Measurements from ENCODE around the gene FAM72B. TPM values are rescaled to one million over a fixed set of nuclear protein-coding genes. Genes with fewer than 3 reads are reported as not detected.
"Not testable (repeated sequence)": the region's sequence is repeated elsewhere in the genome, so short reads cannot be mapped to it uniquely, and the experiment has no call there.

The FAM72B gene
- total and polyA plus RNA-seq, 2 experiments from 2014 or later: 1.5 to 1.7 TPM

DNA sequence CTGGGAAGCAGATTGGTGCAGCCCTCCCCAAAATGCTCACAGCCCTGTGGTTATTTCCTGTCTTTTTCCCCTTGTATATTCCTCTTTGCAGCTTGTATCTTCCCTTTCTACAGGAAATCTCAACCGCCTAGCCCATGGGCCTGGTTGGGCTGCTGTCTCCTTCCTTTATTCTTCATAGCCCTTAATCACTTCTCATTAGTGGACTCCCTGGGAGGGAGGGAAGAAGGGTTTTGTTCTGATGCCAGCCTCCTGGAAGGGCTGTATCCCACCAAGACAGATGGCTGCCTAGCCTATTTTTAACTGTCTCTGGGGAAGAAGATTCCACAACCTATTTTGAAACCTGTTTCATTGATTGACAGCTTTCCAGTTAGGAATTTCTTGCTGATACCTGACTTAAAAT lies 32.5 kb upstream of the FAM72B start:
- H3K4me2 ChIP-seq; H3K9me2 ChIP-seq (replicated peaks; ENCODE audit: insufficient read depth); H2AFZ ChIP-seq; H3K36me3 ChIP-seq (replicated peaks; ENCODE audit: insufficient read depth, low read depth); H3K4me3 ChIP-seq; H3K27me3 ChIP-seq; H3K79me2 ChIP-seq; H4K20me1 ChIP-seq (ENCODE audit: insufficient read depth, poor library complexity, severe bottlenecking); DNase-seq (ENCODE audit: low spot score); H3K4me1 ChIP-seq (ENCODE audit: insufficient read depth); H3K27ac ChIP-seq; H3K9me3 ChIP-seq (ENCODE audit: low read depth): not testable (repeated sequence)
- no CpG with 5 or more reads among the region's 1 CpG for WGBS (ENCODE audit: low lambda C conversion rate, missing lambda C conversion rate)

DNA sequence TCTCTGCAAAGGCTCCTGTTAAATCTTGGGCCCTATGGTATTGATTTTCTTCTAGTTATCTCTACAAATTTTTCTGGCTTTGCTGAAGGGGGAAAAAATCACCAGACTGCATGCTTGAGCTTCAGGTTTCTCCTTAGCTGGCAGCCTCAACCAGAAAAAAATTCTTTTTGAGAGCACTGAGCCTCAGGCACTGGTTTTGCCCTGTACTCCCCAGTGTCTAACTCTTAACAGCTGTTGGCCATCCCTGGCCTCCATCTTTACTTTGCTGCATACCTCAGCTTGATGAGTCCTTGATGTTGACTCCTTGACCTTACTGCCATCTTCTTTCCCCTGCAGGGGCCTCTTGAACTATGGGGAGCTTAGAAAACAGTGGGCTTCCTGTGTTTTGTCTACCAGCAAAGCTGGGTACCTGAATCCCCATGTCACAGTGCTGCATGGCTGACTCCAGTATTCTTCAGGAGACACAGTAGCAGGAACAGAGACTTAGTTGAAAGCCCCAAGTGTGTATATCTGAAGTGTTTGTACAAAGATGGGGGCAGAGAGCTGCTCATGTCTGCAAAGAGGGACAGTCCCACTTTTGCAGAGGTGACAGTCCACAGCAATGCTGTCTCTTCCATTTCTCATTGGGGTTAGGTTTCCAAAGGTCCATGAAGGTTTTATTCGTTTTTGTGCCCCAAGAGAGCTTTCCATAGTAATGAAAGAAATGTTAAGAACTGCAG lies 31.7 kb upstream of the FAM72B start:
- H3K4me2 ChIP-seq: not testable (repeated sequence)
- WGBS (ENCODE audit: low lambda C conversion rate, missing lambda C conversion rate): 100% methylated on average over 1 of the region's 1 CpG

DNA sequence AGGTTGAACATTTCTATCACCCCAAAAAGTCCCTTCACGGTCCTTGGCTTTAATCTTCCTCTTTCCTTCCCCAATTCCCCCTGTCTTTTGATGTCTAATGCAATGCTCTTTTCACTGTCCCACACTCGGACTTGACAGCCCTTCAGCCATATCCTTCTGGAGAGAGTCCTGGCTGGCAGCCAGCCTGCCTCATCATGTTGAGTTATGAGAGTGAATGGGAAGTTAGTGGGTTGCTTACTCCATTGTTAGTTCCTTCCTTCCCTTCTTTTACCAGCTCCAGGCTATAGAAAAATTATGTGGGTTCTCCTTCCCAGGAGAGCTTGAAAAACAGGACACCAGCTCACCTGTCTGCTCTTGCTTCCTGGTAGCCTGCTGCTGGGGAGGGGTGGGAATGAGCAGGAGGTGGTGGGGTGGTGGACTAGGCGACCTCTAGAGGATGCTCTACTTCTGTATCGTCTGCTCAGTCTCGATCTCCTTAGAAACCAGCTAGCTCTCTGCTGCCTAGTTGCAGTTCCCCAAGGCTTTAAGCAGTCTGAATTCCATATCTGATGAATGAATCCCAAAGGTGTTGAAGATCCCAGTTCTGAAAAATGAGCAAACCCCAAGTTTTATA lies 30.5 kb upstream of the FAM72B start:
- no CpG with 5 or more reads among the region's 5 CpGs for WGBS (ENCODE audit: low lambda C conversion rate, missing lambda C conversion rate)
- not testable (repeated sequence) for H3K9me3 ChIP-seq (ENCODE audit: low read depth); H3K9me2 ChIP-seq (replicated peaks; ENCODE audit: insufficient read depth); H4K20me1 ChIP-seq (ENCODE audit: insufficient read depth, poor library complexity, severe bottlenecking); H3K27ac ChIP-seq; DNase-seq (ENCODE audit: low spot score); H3K36me3 ChIP-seq (replicated peaks; ENCODE audit: insufficient read depth, low read depth); H2AFZ ChIP-seq; H3K4me3 ChIP-seq; H3K27me3 ChIP-seq; H3K4me2 ChIP-seq; H3K4me1 ChIP-seq (ENCODE audit: insufficient read depth); H3K79me2 ChIP-seq

More for the DNA sequence above, 31.7 kb upstream of the FAM72B start:
- not testable (repeated sequence) for DNase-seq (ENCODE audit: low spot score); H3K4me1 ChIP-seq (ENCODE audit: insufficient read depth); H3K9me3 ChIP-seq (ENCODE audit: low read depth); H3K27me3 ChIP-seq; H4K20me1 ChIP-seq (ENCODE audit: insufficient read depth, poor library complexity, severe bottlenecking); H3K4me3 ChIP-seq; H3K9me2 ChIP-seq (replicated peaks; ENCODE audit: insufficient read depth); H3K79me2 ChIP-seq; H3K36me3 ChIP-seq (replicated peaks; ENCODE audit: insufficient read depth, low read depth); H2AFZ ChIP-seq; H3K27ac ChIP-seq

DNA sequence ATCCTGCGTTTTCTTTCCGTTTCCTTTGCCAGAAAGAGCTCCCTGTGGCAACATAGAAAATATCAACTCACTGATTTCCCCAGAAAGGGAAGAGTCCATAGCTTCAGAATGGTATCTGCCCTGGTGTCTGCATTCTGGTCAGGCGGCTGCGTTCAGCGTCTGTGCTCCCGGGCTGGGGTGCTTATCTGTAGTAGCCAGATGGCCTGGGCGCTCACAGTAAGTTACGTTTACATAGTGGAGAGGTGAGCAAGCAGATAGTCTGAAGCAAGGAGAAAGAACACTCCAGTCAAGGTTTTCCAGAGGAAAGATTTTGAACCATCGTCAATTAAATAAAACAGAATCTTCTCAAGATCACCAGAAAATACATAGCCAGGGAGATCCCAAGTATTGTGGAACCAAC lies 29.4 kb upstream of the FAM72B start:
- not testable (repeated sequence) for H3K4me2 ChIP-seq; DNase-seq (ENCODE audit: low spot score); H3K79me2 ChIP-seq; H3K4me3 ChIP-seq; H2AFZ ChIP-seq; H3K9me2 ChIP-seq (replicated peaks; ENCODE audit: insufficient read depth); H3K36me3 ChIP-seq (replicated peaks; ENCODE audit: insufficient read depth, low read depth); H4K20me1 ChIP-seq (ENCODE audit: insufficient read depth, poor library complexity, severe bottlenecking); H3K4me1 ChIP-seq (ENCODE audit: insufficient read depth); H3K27me3 ChIP-seq; H3K9me3 ChIP-seq (ENCODE audit: low read depth); H3K27ac ChIP-seq
- WGBS (ENCODE audit: low lambda C conversion rate, missing lambda C conversion rate): no CpG with 5 or more reads among the region's 9 CpGs

DNA sequence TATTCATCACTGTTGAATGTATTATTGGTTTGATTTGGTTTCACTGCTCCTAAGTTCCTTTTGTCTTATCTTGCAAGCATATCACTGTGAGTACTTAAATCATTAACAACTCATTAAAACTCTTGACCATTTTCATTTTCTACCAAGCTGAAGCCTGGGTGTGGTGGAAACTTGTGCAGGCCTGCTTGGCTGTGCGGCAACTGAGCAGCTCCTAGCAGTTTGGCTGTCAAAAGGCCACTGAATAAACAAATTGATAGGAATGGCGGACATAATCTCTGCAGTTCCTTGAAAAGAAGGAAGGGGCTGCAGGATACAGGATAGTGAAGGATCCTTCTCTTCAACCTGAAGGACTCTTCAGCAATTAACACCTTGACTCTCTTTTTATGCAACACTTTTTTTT lies 26.6 kb upstream of the FAM72B start:
- H3K9me2 ChIP-seq (replicated peaks; ENCODE audit: insufficient read depth); H3K36me3 ChIP-seq (replicated peaks; ENCODE audit: insufficient read depth, low read depth); H3K27ac ChIP-seq; H3K9me3 ChIP-seq (ENCODE audit: low read depth); H3K4me1 ChIP-seq (ENCODE audit: insufficient read depth); H3K4me3 ChIP-seq; H3K27me3 ChIP-seq; H3K79me2 ChIP-seq; H4K20me1 ChIP-seq (ENCODE audit: insufficient read depth, poor library complexity, severe bottlenecking); DNase-seq (ENCODE audit: low spot score); H2AFZ ChIP-seq; H3K4me2 ChIP-seq: not testable (repeated sequence)
- no CpG with 5 or more reads among the region's 2 CpGs for WGBS (ENCODE audit: low lambda C conversion rate, missing lambda C conversion rate)

DNA sequence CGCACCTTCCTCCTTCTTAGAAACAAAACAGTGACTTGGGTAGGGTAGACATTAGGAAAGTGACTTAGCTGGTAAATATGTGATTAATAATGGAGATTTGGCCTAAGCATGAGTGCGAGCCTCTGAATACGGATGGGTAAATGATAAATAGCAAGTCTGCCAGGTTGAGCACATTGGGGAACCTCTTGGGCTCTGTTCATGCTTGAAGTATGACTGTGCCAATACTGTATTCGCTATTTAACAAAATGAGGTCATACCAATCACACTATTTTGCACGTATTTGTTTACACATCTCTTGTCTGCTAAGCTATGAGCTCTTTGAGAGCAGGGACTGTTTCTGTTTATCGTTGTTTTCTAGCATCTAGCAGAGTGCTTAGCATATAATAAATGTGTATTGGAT lies 24.2 kb upstream of the FAM72B start:
- not testable (repeated sequence) for H3K27ac ChIP-seq; H3K4me2 ChIP-seq; H2AFZ ChIP-seq; H4K20me1 ChIP-seq (ENCODE audit: insufficient read depth, poor library complexity, severe bottlenecking); H3K36me3 ChIP-seq (replicated peaks; ENCODE audit: insufficient read depth, low read depth); H3K27me3 ChIP-seq; H3K79me2 ChIP-seq; H3K4me3 ChIP-seq; H3K9me2 ChIP-seq (replicated peaks; ENCODE audit: insufficient read depth); H3K4me1 ChIP-seq (ENCODE audit: insufficient read depth); H3K9me3 ChIP-seq (ENCODE audit: low read depth); DNase-seq (ENCODE audit: low spot score)
- 88% methylated on average over 5 of the region's 6 CpGs for WGBS (ENCODE audit: low lambda C conversion rate, missing lambda C conversion rate)

DNA sequence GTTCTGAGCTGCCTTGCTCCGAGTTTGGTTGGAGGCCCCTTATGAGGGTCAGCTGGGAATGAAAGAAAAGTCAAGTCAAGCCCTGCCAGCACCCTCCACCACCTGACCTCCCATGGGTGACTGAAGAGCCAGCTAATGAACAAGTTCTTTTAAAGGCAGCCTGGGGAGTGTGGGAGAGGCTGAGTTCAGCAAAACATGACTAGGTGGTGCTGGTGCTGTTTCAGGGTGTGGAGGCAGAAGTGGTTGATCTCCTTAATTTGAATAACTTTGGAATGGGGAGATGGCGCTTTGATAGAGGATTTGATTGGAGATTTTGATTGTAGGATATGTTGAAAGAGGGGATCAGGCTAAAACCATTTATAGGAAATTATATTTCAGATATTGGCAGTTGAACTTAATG lies 23.2 kb upstream of the FAM72B start:
- not testable (repeated sequence) for DNase-seq (ENCODE audit: low spot score); H3K36me3 ChIP-seq (replicated peaks; ENCODE audit: insufficient read depth, low read depth); H3K79me2 ChIP-seq; H3K4me3 ChIP-seq; H2AFZ ChIP-seq; H3K27ac ChIP-seq; H3K4me2 ChIP-seq; H3K27me3 ChIP-seq; H3K9me3 ChIP-seq (ENCODE audit: low read depth); H4K20me1 ChIP-seq (ENCODE audit: insufficient read depth, poor library complexity, severe bottlenecking); H3K4me1 ChIP-seq (ENCODE audit: insufficient read depth); H3K9me2 ChIP-seq (replicated peaks; ENCODE audit: insufficient read depth)
- 95% methylated on average over 1 of the region's 2 CpGs for WGBS (ENCODE audit: low lambda C conversion rate, missing lambda C conversion rate)

DNA sequence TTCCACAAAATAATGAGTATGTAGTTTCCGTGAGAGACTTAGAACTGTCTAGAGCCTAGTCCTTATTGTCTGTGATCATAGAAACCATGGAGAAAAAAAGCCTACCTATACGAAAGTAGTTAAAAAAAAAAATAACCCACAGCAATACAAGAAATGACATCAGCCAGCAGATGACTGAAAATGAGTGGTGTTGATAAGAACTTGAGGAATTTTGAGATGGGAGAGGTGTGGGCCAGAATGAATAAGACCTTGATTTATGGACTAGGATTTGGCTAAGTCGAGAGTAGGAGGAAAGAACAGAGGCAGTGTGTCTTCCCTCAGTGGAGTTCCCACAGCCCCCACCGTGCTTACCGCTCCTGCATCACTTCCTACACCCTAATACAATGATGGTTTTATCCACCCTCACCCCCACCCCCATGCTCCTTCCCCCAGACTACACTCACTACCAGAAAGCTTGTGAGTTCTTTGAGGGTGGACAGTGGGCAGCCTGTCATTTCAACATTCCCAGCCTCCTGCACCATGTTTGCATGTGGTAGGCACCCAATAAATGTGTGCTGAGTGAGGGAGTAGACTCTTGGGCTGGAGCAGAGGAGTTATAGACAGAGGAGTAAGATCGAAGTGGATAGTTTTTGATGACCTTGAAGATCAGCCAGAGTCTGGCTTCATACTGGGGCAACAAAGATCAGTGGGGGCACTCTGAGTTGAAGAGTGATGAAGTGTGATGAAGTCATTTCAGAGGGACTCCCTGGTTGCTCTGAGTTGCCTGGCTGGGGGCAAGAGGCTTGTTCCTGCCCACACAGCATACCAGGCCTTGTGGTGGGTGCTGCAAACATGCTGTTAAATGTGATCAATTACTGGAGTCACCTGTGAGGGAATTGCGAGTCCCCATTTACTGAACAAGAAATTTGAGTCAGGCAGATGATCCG lies 21.9 kb upstream of the FAM72B start:
- H3K27me3 ChIP-seq; H3K9me3 ChIP-seq (ENCODE audit: low read depth); H3K27ac ChIP-seq; H4K20me1 ChIP-seq (ENCODE audit: insufficient read depth, poor library complexity, severe bottlenecking); H2AFZ ChIP-seq; H3K9me2 ChIP-seq (replicated peaks; ENCODE audit: insufficient read depth); H3K4me2 ChIP-seq; H3K4me1 ChIP-seq (ENCODE audit: insufficient read depth); H3K4me3 ChIP-seq; H3K79me2 ChIP-seq; DNase-seq (ENCODE audit: low spot score); H3K36me3 ChIP-seq (replicated peaks; ENCODE audit: insufficient read depth, low read depth): not testable (repeated sequence)
- 90% methylated on average over 1 of the region's 8 CpGs for WGBS (ENCODE audit: low lambda C conversion rate, missing lambda C conversion rate)

All from hepatocyte (in vitro differentiated cells).